LNCaP clone FGC (cell line): ENCODE data around the gene CATSPERB.

Source experiments
- DNase-seq: peaks from one replicate; pipeline ENCODE4 v3.0.0-alpha.2; 2011; ENCODE audit warnings: low read depth
- H3K4me3 ChIP-seq: 2 replicates; pipeline ENCODE4 v1.5.1; 2011; ENCODE audit warnings: mild to moderate bottlenecking, low read depth, low read length, control low read depth
- CTCF ChIP-seq: IDR thresholded peaks from 2 replicates; pipeline ENCODE4 v1.5.1; 2012; ENCODE audit warnings: mild to moderate bottlenecking; ENCODE audit not compliant: control insufficient read depth, insufficient read depth; ENCODE audit errors: extremely low read depth

The CATSPERB gene

GRCh38 chr14:91754819-91755218, 22.9 kb upstream of the CATSPERB start:
- no peak overlapping the region for H3K4me3 ChIP-seq
- no peak for TF ChIP-seq CTCF
- no peak for DNase-seq

- no peak for TF ChIP-seq CTCF
- no peak overlapping the region for H3K4me3 ChIP-seq
- no peak for DNase-seq
Observed at GRCh38 chr14:91754185-91754584, 22.3 kb upstream of the CATSPERB start.

- DNase-seq: no peak
- no peak for TF ChIP-seq CTCF
- no peak overlapping the region for H3K4me3 ChIP-seq
Observed at GRCh38 chr14:91753501-91754128, 21.7 kb upstream of the CATSPERB start.

- H3K4me3 ChIP-seq: no peak overlapping the region
- no peak for TF ChIP-seq CTCF
- no peak for DNase-seq
Observed at GRCh38 chr14:91752961-91753360, 21.1 kb upstream of the CATSPERB start.

GRCh38 chr14:91751719-91752118, 19.8 kb upstream of the CATSPERB start:
- no peak for DNase-seq
- no peak overlapping the region for H3K4me3 ChIP-seq
- no peak for TF ChIP-seq CTCF

GRCh38 chr14:91750634-91751198, 18.8 kb upstream of the CATSPERB start:
- no peak for TF ChIP-seq CTCF
- no peak for DNase-seq
- H3K4me3 ChIP-seq: no peak overlapping the region

- DNase-seq: no peak
- no peak overlapping the region for H3K4me3 ChIP-seq
- no peak for TF ChIP-seq CTCF
Observed at GRCh38 chr14:91749868-91750267, 18.0 kb upstream of the CATSPERB start.
